GM23248 (cell line): Measurements from ENCODE around the gene PIGH.

Experiments
- EZH2 ChIP-seq: fragments of 200-600 bp; sonication (generic); IDR thresholded peaks from 2 replicates; pipeline ENCODE4 v1.6.1; 2018; ENCODE audit warnings: antibody characterized with exemption, mild to moderate bottlenecking; ENCODE audit not compliant: insufficient read depth, poor library complexity, severe bottlenecking
- EZH2phosphoT487 ChIP-seq: fragments of 200-600 bp; sonication (generic); IDR thresholded peaks from 2 replicates; pipeline ENCODE4 v1.6.1; 2018; ENCODE audit warnings: antibody characterized with exemption, moderate library complexity, mild to moderate bottlenecking, low read depth; ENCODE audit not compliant: insufficient read depth

- TF ChIP-seq EZH2phosphoT487 (no peak), EZH2 (no peak)
These were observed 20.2 kb upstream of the PIGH start for GRCh38 chr14:67620217-67620785.
